Choroid plexus epithelial cell (primary cell): ENCODE measurements around the gene PRAC1.

Experiments used
- DNase-seq: peaks from one replicate; pipeline ENCODE4 v3.0.0-alpha.2; 2010; ENCODE audit warnings: low read depth
- H3K4me3 ChIP-seq: 2 replicates; pipeline ENCODE4 v1.5.1; 2011; ENCODE audit warnings: low read depth, mild to moderate bottlenecking, control low read depth, low read length, moderate library complexity
- CTCF ChIP-seq: conservative IDR thresholded peaks from 2 replicates; pipeline ENCODE4 v1.5.1; 2011; ENCODE audit warnings: low read depth, mild to moderate bottlenecking, control low read depth, inconsistent platforms, low read length, moderate library complexity

Gene PRAC1

GRCh38 chr17:48715496-48716399, 6.6 kb downstream of the PRAC1 start:
- no peak overlapping the region for H3K4me3 ChIP-seq
- TF ChIP-seq CTCF = no peak
- no peak for DNase-seq

- no peak for DNase-seq
- H3K4me3 ChIP-seq = no peak overlapping the region
- no peak for TF ChIP-seq CTCF
Observed at GRCh38 chr17:48711128-48711527, 11.2 kb downstream of the PRAC1 start.

DNA sequence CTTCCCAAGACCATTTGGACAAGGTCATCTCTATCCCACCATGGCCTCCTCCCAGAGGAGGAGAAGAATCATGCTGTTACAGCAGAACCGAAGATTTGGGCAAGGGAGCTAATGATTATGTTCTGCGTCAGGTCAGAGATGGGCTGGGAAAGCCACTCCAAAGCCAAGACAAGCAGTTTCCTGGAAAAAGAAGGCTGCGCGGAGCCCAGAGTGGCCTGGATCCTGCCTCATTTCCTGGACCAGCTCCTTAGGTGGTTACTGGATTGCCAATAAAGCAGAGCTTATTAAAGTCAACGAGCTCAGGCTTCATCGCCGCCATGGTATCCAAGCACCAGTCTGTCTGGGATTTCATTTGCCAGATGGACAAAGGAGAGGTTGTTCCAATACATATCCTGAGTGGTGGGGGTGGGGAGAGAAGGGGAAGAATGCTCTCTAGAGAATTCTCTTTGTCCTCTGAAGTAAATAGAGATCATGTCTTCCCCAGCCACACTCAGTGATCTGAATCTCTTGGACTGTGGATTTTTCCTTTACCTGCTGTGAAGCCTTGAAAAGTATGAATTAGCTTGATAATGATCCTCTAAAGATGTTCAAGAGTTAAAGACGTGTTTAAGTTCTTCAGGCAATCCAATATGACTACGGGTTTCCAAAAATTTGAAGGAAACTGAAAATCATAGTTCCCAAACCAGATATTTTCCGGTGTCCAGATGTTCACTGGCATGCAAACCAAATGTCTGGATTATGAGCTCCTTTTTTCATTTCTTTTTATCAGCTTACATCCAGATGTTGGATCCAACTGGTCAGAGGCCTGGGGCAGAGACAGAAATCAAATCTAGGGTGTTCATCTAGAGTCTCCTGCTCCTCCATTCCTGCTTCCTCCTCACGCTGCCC, 17.7 kb downstream of the PRAC1 start:
- TF ChIP-seq CTCF = no peak
- DNase-seq = no peak
- H3K4me3 ChIP-seq = no peak overlapping the region

- no peak for TF ChIP-seq CTCF
- DNase-seq = no peak
- no peak overlapping the region for H3K4me3 ChIP-seq
Observed at GRCh38 chr17:48701864-48702532, 20.3 kb downstream of the PRAC1 start.

GRCh38 chr17:48693178-48693577, 29.1 kb downstream of the PRAC1 start:
- H3K4me3 ChIP-seq = no peak overlapping the region
- DNase-seq = no peak
- TF ChIP-seq CTCF = no peak

DNA sequence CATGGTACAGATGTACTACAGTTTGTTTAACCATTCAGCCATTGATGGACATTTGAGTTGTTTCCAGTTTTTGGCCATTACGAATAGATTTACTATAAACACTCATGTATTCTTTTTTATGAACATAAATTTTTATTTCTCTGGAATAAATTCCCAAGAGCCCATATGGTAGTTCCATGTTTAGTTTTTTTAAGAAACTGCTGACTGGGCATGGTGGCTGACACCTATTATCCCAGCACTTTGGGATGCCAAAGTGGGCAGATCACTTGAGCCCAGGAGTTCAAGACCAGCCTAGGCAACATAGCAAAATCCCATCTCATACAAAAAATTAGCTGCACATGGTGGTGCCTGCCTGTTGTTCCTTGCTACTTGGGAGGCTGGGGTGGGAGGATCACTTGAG, 30.3 kb downstream of the PRAC1 start:
- DNase-seq = no peak
- H3K4me3 ChIP-seq = no peak overlapping the region
- TF ChIP-seq CTCF = no peak
